Stimulated activated naive CD8-positive, alpha-beta T cell treated with anti-CD3 and anti-CD28 coated beads, Interleukin-15, Interleukin-2, amounts not matched to agents 100 ng/mL and 50 ng/mL, for 24 hours (primary cell): Measurements from ENCODE around the gene CACNA1F.

Experiments used
- H3K27ac Mint-ChIP-seq: one replicate; pipeline ENCODE4 v1.8.0; 2021; ENCODE audit warnings: mild to moderate bottlenecking, mixed read lengths
- H3K27me3 Mint-ChIP-seq: one replicate; pipeline ENCODE4 v1.8.0; 2021; ENCODE audit warnings: mixed read lengths
- H3K36me3 Mint-ChIP-seq: one replicate; pipeline ENCODE4 v1.8.0; 2021; ENCODE audit warnings: low read depth, mixed read lengths
- H3K4me1 Mint-ChIP-seq: one replicate; pipeline ENCODE4 v1.8.0; 2021; ENCODE audit warnings: low read depth, mixed read lengths
- H3K4me3 Mint-ChIP-seq: one replicate; pipeline ENCODE4 v1.8.0; 2021; ENCODE audit warnings: mild to moderate bottlenecking, mixed read lengths
- H3K9me3 Mint-ChIP-seq: one replicate; pipeline ENCODE4 v1.8.0; 2021; ENCODE audit warnings: mixed read lengths

Gene CACNA1F

GRCh38 chrX:49247916-49248811 is 15.0 kb upstream of the CACNA1F start:
- peaks cover 4% of the 10 kb centered on the region for H3K36me3 Mint-ChIP-seq
- H3K27ac Mint-ChIP-seq, result no peak overlapping the region
- H3K9me3 Mint-ChIP-seq, result no peaks in the 10 kb centered on the region
- H3K4me3 Mint-ChIP-seq, result no peak overlapping the region
- peaks cover 7% of the 10 kb centered on the region for H3K4me1 Mint-ChIP-seq
- H3K27me3 Mint-ChIP-seq, result no peaks in the 10 kb centered on the region

GRCh38 chrX:49247346-49247745 is 14.2 kb upstream of the CACNA1F start:
- no peaks in the 10 kb centered on the region for H3K27me3 Mint-ChIP-seq
- H3K36me3 Mint-ChIP-seq, result peaks cover 4% of the 10 kb centered on the region
- no peak overlapping the region for H3K27ac Mint-ChIP-seq
- peaks cover 7% of the 10 kb centered on the region for H3K4me1 Mint-ChIP-seq
- H3K4me3 Mint-ChIP-seq, result no peak overlapping the region
- no peaks in the 10 kb centered on the region for H3K9me3 Mint-ChIP-seq

- H3K36me3 Mint-ChIP-seq, result peaks cover 4% of the 10 kb centered on the region
- H3K27ac Mint-ChIP-seq, result no peak overlapping the region
- H3K27me3 Mint-ChIP-seq, result no peaks in the 10 kb centered on the region
- no peaks in the 10 kb centered on the region for H3K9me3 Mint-ChIP-seq
- H3K4me1 Mint-ChIP-seq, result peaks cover 7% of the 10 kb centered on the region
- no peak overlapping the region for H3K4me3 Mint-ChIP-seq
Observed at GRCh38 chrX:49246541-49246940, 13.4 kb upstream of the CACNA1F start.

GRCh38 chrX:49244207-49244606 is 11.1 kb upstream of the CACNA1F start:
- Mint-ChIP-seq H3K27me3 (no peaks in the 10 kb centered on the region), H3K36me3 (no peaks in the 10 kb centered on the region), H3K4me1 (peaks cover 3% of the 10 kb centered on the region), H3K27ac (no peak overlapping the region), H3K9me3 (no peaks in the 10 kb centered on the region), H3K4me3 (no peak overlapping the region)

GRCh38 chrX:49243166-49243565 is 10.0 kb upstream of the CACNA1F start:
- Mint-ChIP-seq H3K4me3 (no peak overlapping the region), H3K27ac (no peak overlapping the region), H3K4me1 (peaks cover 3% of the 10 kb centered on the region), H3K36me3 (no peaks in the 10 kb centered on the region), H3K27me3 (no peaks in the 10 kb centered on the region), H3K9me3 (no peaks in the 10 kb centered on the region)

DNA sequence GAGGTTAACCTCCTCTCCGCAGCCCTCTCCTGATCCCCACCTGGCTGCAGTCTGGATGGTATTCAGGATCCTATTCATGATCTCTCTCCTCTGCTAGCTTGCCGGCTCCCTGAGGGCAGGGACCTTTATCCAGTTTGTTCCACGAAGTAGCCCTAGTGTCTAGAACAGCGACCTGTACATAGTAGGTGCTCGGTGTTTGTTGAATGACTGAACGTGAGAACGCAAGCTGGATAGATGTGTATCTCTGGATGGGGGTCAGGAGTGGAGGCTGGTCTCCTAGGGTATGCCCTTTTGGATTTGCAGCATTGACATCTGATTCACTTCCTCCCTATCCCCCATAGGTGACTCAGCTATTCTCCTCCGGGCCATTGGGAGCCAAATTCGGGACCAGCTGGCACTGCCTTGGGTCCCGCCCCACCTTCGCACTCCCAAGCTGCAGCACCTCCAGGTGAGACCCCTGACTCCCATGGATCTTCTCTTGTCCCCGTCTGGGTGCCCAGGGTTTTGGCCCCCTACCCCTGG is 9.5 kb upstream of the CACNA1F start:
- Mint-ChIP-seq H3K4me1 (peaks cover 4% of the 10 kb centered on the region), H3K36me3 (no peaks in the 10 kb centered on the region), H3K27me3 (no peaks in the 10 kb centered on the region), H3K27ac (peak overlapping the region; percentile 55), H3K9me3 (no peaks in the 10 kb centered on the region), H3K4me3 (no peak overlapping the region)

GRCh38 chrX:49238735-49239134 is 5.6 kb upstream of the CACNA1F start:
- Mint-ChIP-seq H3K27me3 (no peaks in the 10 kb centered on the region), H3K4me1 (peaks cover 19% of the 10 kb centered on the region), H3K4me3 (no peak overlapping the region), H3K36me3 (peaks cover 4% of the 10 kb centered on the region), H3K9me3 (no peaks in the 10 kb centered on the region), H3K27ac (no peak overlapping the region)

- H3K4me1 Mint-ChIP-seq, result peaks cover 19% of the 10 kb centered on the region
- H3K9me3 Mint-ChIP-seq, result no peaks in the 10 kb centered on the region
- H3K27ac Mint-ChIP-seq, result peak overlapping the region; percentile 72
- no peaks in the 10 kb centered on the region for H3K27me3 Mint-ChIP-seq
- H3K4me3 Mint-ChIP-seq, result peak overlapping the region; percentile 91
- peaks cover 4% of the 10 kb centered on the region for H3K36me3 Mint-ChIP-seq
Observed at GRCh38 chrX:49237060-49237459, 3.9 kb upstream of the CACNA1F start.

DNA sequence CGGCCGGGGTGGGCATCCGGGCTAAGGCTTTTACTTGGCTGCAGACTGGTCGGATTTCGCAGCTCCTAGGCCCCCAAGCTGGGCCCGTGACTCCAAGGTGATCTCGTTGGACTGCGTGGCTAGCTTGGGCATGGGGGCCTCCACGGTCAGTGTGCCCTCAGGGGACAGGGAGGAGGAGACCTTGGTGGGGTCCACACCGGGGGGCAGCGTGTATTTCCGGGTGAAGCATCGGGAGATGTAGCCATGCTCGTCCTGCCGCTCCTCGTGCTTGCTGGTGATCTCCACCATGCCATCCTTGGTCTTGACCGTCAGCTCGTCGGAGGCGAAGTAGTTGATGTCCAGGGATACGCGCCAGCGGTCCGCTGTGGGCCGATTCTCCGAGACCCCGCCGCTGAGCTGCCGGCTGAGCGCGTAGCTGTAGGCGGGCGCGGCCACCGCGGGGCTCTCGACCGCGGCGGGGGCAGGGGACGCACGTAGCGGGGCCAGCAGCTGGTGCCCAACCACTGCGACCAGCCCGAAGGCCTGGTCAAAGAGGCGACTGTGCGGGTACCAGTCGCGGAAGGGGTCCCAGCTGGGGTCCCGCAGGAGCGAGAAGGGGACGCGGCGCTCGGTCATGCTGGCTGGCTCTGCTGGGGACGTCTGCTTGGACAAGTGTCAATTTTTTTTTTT is 881 bp upstream of the CACNA1F start:
- H3K27me3 Mint-ChIP-seq, result no peaks in the 10 kb centered on the region
- no peak overlapping the region for H3K4me3 Mint-ChIP-seq
- no peaks in the 10 kb centered on the region for H3K9me3 Mint-ChIP-seq

DNA sequence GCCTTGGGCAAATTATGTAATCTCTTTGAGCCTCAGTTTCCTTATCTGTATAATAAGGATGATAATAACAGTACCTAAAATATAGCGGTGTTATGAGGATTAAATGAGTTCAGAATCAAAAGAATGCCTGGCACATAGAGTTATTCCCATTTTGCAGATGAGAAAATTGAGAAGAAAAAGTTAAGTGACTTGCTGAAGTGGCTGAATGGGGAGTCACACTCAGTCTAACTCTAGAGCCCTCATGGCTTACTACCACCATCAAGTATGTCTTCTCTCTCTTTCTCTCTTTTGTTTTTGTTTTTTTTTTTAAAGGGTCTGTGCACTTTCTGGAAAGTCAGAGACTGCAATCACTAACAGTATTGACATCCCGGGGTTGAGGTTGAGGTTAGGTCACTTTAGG is 615 bp downstream of the CACNA1F start:
- H3K4me3 Mint-ChIP-seq, result no peak overlapping the region
- peaks cover 4% of the 10 kb centered on the region for H3K36me3 Mint-ChIP-seq
- H3K27ac Mint-ChIP-seq, result no peak overlapping the region
- no peaks in the 10 kb centered on the region for H3K9me3 Mint-ChIP-seq
- H3K4me1 Mint-ChIP-seq, result peaks cover 25% of the 10 kb centered on the region
- H3K27me3 Mint-ChIP-seq, result no peaks in the 10 kb centered on the region

More for the DNA sequence above, 881 bp upstream of the CACNA1F start:
- H3K27ac Mint-ChIP-seq, result no peak overlapping the region
- peaks cover 26% of the 10 kb centered on the region for H3K4me1 Mint-ChIP-seq
- H3K36me3 Mint-ChIP-seq, result peaks cover 4% of the 10 kb centered on the region

- H3K27ac Mint-ChIP-seq, result peak overlapping the region; percentile 85
- H3K36me3 Mint-ChIP-seq, result no peaks in the 10 kb centered on the region
- no peaks in the 10 kb centered on the region for H3K27me3 Mint-ChIP-seq
- H3K4me1 Mint-ChIP-seq, result peaks cover 14% of the 10 kb centered on the region
- no peaks in the 10 kb centered on the region for H3K9me3 Mint-ChIP-seq
- H3K4me3 Mint-ChIP-seq, result peak overlapping the region; percentile 77
Observed at GRCh38 chrX:49231333-49232000, 1.7 kb downstream of the CACNA1F start.

- Mint-ChIP-seq H3K9me3 (no peaks in the 10 kb centered on the region), H3K27me3 (no peaks in the 10 kb centered on the region), H3K36me3 (no peaks in the 10 kb centered on the region), H3K27ac (peak overlapping the region; percentile 85), H3K4me3 (peak overlapping the region; percentile 77), H3K4me1 (peaks cover 14% of the 10 kb centered on the region)
Observed at GRCh38 chrX:49230500-49231232, 2.5 kb downstream of the CACNA1F start.

GRCh38 chrX:49228185-49228584 is 5.0 kb downstream of the CACNA1F start:
- no peak overlapping the region for H3K4me3 Mint-ChIP-seq
- peaks cover 10% of the 10 kb centered on the region for H3K4me1 Mint-ChIP-seq
- H3K27ac Mint-ChIP-seq, result no peak overlapping the region

DNA sequence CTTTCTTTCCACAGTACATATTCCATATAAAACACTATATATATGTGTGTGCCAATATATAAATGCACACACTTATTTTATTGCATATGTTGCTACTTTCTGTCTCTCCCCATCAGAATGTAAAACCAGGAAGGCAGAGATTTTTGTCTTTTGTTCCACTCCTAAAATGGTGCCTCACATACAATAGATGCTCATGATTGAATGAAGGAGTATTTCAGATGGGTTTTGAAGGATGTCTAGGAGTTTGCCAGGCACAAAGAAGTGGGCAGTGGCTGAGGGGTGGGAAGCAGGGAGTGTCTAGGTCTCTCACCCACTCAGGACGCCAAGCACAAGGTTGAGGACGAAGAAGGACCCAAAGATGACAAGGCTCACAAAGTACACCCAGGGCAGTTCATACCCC is 5.4 kb downstream of the CACNA1F start:
- Mint-ChIP-seq H3K27ac (no peak overlapping the region), H3K27me3 (no peaks in the 10 kb centered on the region), H3K9me3 (no peaks in the 10 kb centered on the region), H3K36me3 (no peaks in the 10 kb centered on the region), H3K4me3 (no peak overlapping the region), H3K4me1 (peaks cover 10% of the 10 kb centered on the region)

More at GRCh38 chrX:49228185-49228584, 5.0 kb downstream of the CACNA1F start:
- Mint-ChIP-seq H3K27me3 (no peaks in the 10 kb centered on the region), H3K9me3 (no peaks in the 10 kb centered on the region), H3K36me3 (no peaks in the 10 kb centered on the region)
